GM08714 (cell line): ENCODE results near the gene CCDC127.

ENCODE experiments used
- H3K4me3 ChIP-seq: fragments of 200-500 bp; sonication (Bioruptor generic); 2 replicates; pipeline ENCODE4 v1.5.1; 2014; ENCODE audit warnings: mild to moderate bottlenecking, low read length, inconsistent platforms
- ZNF274 ChIP-seq: IDR thresholded peaks from 2 replicates; pipeline ENCODE4 v1.6.1; 2012; ENCODE audit warnings: mild to moderate bottlenecking, low read depth, low read length

The CCDC127 gene

GRCh38 chr5:157126-157715 lies 60.7 kb downstream of the CCDC127 start:
- TF ChIP-seq ZNF274, result no peak
- no peak overlapping the region for H3K4me3 ChIP-seq

- no peak overlapping the region for H3K4me3 ChIP-seq
- no peak for TF ChIP-seq ZNF274
Measured at GRCh38 chr5:156411-157072, 61.4 kb downstream of the CCDC127 start.

- no peak for TF ChIP-seq ZNF274
- H3K4me3 ChIP-seq, result no peak overlapping the region
Measured at GRCh38 chr5:155651-156410, 62.1 kb downstream of the CCDC127 start.

DNA sequence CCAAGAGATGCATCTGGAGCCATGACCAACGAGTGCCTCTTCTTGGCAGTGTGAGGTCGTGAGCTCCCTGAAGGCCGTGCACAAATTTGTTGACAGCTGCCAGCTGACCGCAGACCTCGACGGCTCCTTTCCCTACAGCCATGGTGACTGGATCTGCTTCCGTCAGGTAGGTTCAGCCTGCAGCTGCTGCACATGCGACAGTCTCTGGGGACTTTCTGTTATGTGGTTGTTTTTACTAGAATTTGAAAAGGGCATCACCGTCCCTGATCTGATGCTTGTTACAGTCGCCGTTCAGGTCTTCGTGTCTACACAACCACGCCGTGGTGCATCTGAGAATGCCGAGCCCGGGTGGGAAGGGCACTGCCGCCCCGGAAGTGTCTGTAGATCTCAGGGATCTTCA lies 63.1 kb downstream of the CCDC127 start:
- no peak for TF ChIP-seq ZNF274
- no peak overlapping the region for H3K4me3 ChIP-seq

- TF ChIP-seq ZNF274, result no peak
- no peak overlapping the region for H3K4me3 ChIP-seq
Measured at GRCh38 chr5:154236-154635, 63.7 kb downstream of the CCDC127 start.

- TF ChIP-seq ZNF274, result no peak
- H3K4me3 ChIP-seq, result no peak overlapping the region
Measured at GRCh38 chr5:153256-153655, 64.7 kb downstream of the CCDC127 start.

DNA sequence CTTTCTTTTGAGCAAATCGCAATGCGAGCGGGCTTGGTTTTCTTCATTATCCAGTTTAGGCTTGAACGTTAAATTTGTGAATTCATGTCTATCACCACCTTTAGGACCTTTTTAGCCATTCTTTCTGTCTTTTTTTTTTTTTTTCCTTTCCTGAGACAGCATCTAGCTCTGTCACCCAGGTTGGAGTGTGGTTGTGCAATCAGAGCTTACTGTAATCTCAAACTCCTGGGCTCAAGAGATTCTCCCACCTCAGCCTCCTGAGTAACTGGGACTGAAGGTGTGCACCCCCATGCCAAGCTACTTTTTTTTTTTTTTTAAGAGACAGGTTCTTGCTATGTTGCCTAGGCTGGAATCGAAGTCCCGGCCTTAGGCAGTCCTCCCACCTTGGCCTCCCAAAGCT lies 65.9 kb downstream of the CCDC127 start:
- H3K4me3 ChIP-seq, result no peak overlapping the region
- TF ChIP-seq ZNF274, result no peak

- H3K4me3 ChIP-seq, result no peak overlapping the region
- TF ChIP-seq ZNF274, result no peak
Measured at GRCh38 chr5:150746-151145, 67.2 kb downstream of the CCDC127 start.

DNA sequence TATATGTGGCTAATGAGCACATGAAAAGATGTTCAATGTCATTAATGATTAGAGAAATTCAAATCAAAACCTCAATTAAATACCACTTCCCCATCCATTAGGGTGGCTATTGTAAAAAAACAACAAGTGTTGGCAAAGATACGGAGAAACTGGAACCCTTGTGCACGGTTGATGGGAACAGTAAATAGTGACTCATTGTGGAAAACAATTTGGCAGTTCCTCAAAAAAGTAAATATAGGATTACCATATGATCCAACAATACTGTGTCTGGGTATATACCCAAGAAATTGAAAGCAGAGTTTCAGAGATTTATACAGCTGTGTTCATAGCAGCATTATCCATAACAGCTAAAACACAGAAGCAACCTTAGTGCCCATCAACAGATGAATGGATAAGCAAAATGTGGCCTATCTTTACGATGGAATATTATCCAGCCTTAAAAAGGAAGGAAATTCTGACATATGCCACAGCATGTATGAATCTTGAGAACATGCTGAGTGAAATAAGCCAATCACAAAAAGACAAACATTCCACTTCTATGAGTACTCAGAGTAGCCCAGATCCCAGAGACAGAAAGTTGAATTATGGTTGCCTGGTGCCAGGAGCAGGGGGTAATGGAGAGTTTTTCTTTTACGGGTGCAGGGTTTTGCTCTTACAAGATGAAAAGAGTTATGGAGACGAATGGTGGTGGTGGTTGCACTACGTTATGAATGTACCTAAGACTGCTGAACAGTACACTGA lies 68.0 kb downstream of the CCDC127 start:
- no peak for TF ChIP-seq ZNF274
- H3K4me3 ChIP-seq, result no peak overlapping the region

GRCh38 chr5:147751-148150 lies 70.2 kb downstream of the CCDC127 start:
- H3K4me3 ChIP-seq, result no peak overlapping the region
- TF ChIP-seq ZNF274, result no peak
